ENCODE results near the gene YES1.

The YES1 gene

GRCh38 chr18:676736-677135, 135.3 kb downstream of the YES1 start:
- H3K27ac ChIP-seq (ENCODE audit: low read length) = no peak overlapping the region

GRCh38 chr18:676069-676468, 136.0 kb downstream of the YES1 start:
- H3K79me2 ChIP-seq (ENCODE audit: low read length) = no peaks in the 10 kb centered on the region
- H4K20me1 ChIP-seq (ENCODE audit: insufficient read depth, low read length) = no peaks in the 10 kb centered on the region
- H3K4me1 ChIP-seq (ENCODE audit: low read length) = no peaks in the 10 kb centered on the region
- H3K9me3 ChIP-seq (ENCODE audit: insufficient read depth, low read length) = no peaks in the 10 kb centered on the region
- H3K4me3 ChIP-seq (ENCODE audit: low read length) = no peak overlapping the region
- no peak overlapping the region for H3K4me2 ChIP-seq (ENCODE audit: low read length)
- TF ChIP-seq CTCF (IDR thresholded peaks at IDR 0.05; ENCODE audit: low read depth, low read length) (no peak), EZH2phosphoT487 (IDR thresholded peaks at IDR 0.05; ENCODE audit: low read depth) (no peak)
- H2AFZ ChIP-seq (ENCODE audit: low read depth, low read length) = no peak overlapping the region
- no peak overlapping the region for H3K27ac ChIP-seq (ENCODE audit: low read length)
- no peak overlapping the region for H3K9ac ChIP-seq (ENCODE audit: low read length)
- no peaks in the 10 kb centered on the region for H3K27me3 ChIP-seq (ENCODE audit: low read depth, low read length)
- peaks cover 58% of the 10 kb centered on the region for H3K36me3 ChIP-seq (replicated peaks; ENCODE audit: low read depth, low read length)

More at GRCh38 chr18:676736-677135, 135.3 kb downstream of the YES1 start:
- Histone ChIP-seq H2AFZ (ENCODE audit: low read depth, low read length) (no peak overlapping the region), H3K27me3 (ENCODE audit: low read depth, low read length) (no peaks in the 10 kb centered on the region), H3K9ac (ENCODE audit: low read length) (no peak overlapping the region), H4K20me1 (ENCODE audit: insufficient read depth, low read length) (no peaks in the 10 kb centered on the region), H3K79me2 (ENCODE audit: low read length) (no peaks in the 10 kb centered on the region), H3K4me2 (ENCODE audit: low read length) (no peak overlapping the region), H3K4me1 (ENCODE audit: low read length) (no peaks in the 10 kb centered on the region), H3K9me3 (ENCODE audit: insufficient read depth, low read length) (no peaks in the 10 kb centered on the region), H3K36me3 (replicated peaks; ENCODE audit: low read depth, low read length) (peaks cover 61% of the 10 kb centered on the region), H3K4me3 (ENCODE audit: low read length) (no peak overlapping the region)
- TF ChIP-seq CTCF (IDR thresholded peaks at IDR 0.05; ENCODE audit: low read depth, low read length) = no peak
- TF ChIP-seq EZH2phosphoT487 (IDR thresholded peaks at IDR 0.05; ENCODE audit: low read depth) = no peak

- Histone ChIP-seq H3K4me1 (ENCODE audit: low read length) (no peaks in the 10 kb centered on the region), H3K79me2 (ENCODE audit: low read length) (no peaks in the 10 kb centered on the region), H3K9ac (ENCODE audit: low read length) (no peak overlapping the region), H3K36me3 (replicated peaks; ENCODE audit: low read depth, low read length) (peaks cover 64% of the 10 kb centered on the region), H3K4me3 (ENCODE audit: low read length) (no peak overlapping the region), H3K27ac (ENCODE audit: low read length) (no peak overlapping the region), H3K4me2 (ENCODE audit: low read length) (no peak overlapping the region), H2AFZ (ENCODE audit: low read depth, low read length) (no peak overlapping the region), H3K9me3 (ENCODE audit: insufficient read depth, low read length) (no peaks in the 10 kb centered on the region), H4K20me1 (ENCODE audit: insufficient read depth, low read length) (no peaks in the 10 kb centered on the region), H3K27me3 (ENCODE audit: low read depth, low read length) (no peaks in the 10 kb centered on the region)
- TF ChIP-seq CTCF (IDR thresholded peaks at IDR 0.05; ENCODE audit: low read depth, low read length) = no peak
- TF ChIP-seq EZH2phosphoT487 (IDR thresholded peaks at IDR 0.05; ENCODE audit: low read depth) = no peak
Measured at GRCh38 chr18:675307-675706, 136.7 kb downstream of the YES1 start.

DNA sequence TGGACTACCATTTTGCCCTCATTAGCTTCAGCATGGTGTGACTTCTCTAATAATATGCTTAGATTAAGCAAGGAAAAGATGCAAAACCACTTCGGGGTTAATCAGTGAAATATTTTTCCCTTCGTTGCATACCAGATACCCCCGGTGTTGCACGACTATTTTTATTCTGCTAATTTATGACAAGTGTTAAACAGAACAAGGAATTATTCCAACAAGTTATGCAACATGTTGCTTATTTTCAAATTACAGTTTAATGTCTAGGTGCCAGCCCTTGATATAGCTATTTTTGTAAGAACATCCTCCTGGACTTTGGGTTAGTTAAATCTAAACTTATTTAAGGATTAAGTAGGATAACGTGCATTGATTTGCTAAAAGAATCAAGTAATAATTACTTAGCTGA, 138.3 kb downstream of the YES1 start:
- Histone ChIP-seq H3K27me3 (ENCODE audit: low read depth, low read length) (no peaks in the 10 kb centered on the region), H4K20me1 (ENCODE audit: insufficient read depth, low read length) (peaks cover 2% of the 10 kb centered on the region; the same call in 1 of the 2 replicates), H3K79me2 (ENCODE audit: low read length) (peaks cover 2% of the 10 kb centered on the region; the same call in 1 of the 2 replicates), H3K4me2 (ENCODE audit: low read length) (no peak overlapping the region), H3K4me1 (ENCODE audit: low read length) (no peaks in the 10 kb centered on the region), H2AFZ (ENCODE audit: low read depth, low read length) (no peak overlapping the region), H3K9ac (ENCODE audit: low read length) (no peak overlapping the region), H3K36me3 (replicated peaks; ENCODE audit: low read depth, low read length) (peaks cover 75% of the 10 kb centered on the region), H3K4me3 (ENCODE audit: low read length) (no peak overlapping the region), H3K9me3 (ENCODE audit: insufficient read depth, low read length) (no peaks in the 10 kb centered on the region), H3K27ac (ENCODE audit: low read length) (no peak overlapping the region)
- TF ChIP-seq CTCF (IDR thresholded peaks at IDR 0.05; ENCODE audit: low read depth, low read length) (no peak), EZH2phosphoT487 (IDR thresholded peaks at IDR 0.05; ENCODE audit: low read depth) (no peak)

Measured in OCI-LY3 (cell line).